Measurements from ENCODE around the gene TOP1.
A peak's percentile ranks its signal among the peaks of the same experiment; 100 is the strongest.

The TOP1 gene

DNA sequence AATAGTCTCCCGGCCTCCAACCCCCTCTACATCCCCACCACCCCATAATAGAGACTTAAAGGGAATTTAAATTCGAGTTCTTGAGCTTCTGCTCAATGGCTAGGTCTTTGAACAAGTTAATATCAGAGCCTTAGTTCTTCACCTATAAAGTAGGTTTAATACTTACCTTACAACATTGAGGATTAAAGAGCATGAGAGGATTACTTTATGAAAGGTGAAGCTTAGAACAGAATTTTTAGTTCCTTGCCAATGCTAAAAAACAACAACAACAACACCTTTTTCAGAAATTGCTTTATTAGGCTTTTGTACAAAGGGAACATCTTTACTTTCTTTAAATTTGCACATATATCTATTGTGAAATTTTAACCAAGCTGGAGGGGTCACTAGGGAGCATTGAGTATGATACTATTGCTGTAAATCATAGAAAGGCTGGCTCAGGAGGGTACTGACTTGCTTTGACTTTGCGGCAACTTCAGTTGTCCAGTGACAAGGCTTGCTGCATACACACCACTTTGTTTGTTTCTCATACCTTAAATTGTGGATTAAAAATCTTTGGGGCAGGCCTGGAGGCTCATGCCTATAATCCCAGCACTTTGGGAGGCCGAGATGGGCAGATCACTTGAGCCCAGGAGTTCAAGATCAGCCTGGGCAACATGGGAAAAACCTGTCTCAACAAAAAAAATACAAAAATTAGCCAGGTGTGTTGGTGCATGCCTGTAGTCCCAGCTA, 9.7 kb downstream of the TOP1 start:
- DNase-seq = no peak

- DNase-seq = no peak
Observed at GRCh38 chr20:41038878-41039404, 10.3 kb downstream of the TOP1 start.

DNA sequence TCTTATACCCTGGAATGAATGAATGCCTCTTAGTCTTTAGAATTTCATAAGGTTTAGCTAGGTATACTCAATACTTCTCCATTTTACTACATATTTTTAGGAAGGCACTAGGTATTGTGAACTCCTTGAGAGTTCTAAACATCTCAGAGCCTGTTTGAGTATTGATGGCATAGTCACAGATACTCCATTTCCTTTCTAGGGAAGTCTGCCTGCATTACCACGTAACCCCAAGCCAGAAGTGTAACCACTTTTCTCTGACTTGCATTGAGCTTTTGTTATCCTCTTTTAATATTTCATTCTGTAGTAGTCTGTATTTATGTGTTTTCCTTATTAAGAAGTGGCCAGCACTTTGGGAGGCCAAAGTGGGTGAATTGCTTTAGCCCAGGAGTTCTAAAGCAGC, 12.2 kb downstream of the TOP1 start:
- no peak for DNase-seq

- no peak for DNase-seq
Observed at GRCh38 chr20:41041693-41042092, 13.1 kb downstream of the TOP1 start.

DNA sequence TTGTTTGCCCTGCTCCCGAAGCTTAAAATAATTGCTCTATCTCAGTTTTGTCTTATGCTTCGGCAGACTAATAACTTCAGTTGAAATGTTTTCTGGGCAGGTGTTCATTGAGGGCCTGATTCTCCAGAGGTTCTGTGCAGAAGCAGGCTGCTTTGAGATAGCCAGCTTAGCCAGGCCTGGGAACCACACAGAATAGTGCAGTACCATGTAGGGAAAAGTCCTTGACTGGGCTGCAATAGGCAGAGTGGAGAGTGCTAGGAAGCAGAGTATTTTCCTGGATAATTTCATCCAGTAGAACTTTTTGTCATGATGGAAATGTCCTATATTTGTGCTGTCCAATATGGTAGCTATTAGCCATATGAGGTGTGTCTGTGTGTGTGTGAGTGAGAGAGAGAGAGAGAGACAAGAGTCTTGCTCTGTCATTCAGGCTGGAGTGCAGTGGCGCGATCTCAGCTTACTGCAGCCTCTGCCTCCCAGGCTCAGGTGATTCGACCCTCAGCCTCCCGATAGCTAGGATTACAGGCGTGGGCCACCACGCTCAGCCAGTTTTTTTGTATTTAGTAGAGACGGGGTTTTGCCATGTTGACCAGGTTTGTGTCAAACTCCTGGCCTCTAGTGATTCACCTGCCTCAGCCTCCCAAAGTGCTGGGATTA, 15.9 kb downstream of the TOP1 start:
- no peak for DNase-seq

DNA sequence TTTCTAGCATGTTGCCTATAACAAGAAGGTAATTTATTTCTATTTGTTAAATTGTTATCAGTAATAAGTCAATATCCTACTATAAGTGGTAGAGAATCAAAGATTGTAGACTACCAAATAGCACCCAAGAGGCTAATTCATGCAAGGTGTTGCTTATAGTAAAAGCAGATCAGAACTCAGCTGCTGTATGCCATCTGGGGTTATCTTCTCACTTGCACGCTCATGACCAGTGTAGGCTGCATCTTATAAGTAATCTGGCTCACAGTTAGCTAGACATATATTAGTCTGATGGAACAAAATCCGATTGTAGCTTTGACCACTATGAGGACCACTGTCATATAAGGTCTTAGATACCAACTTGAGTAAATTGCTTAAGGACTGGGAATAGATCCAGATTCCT, 17.0 kb downstream of the TOP1 start:
- no peak for DNase-seq

GRCh38 chr20:41046716-41047115, 18.1 kb downstream of the TOP1 start:
- no peak for DNase-seq

DNA sequence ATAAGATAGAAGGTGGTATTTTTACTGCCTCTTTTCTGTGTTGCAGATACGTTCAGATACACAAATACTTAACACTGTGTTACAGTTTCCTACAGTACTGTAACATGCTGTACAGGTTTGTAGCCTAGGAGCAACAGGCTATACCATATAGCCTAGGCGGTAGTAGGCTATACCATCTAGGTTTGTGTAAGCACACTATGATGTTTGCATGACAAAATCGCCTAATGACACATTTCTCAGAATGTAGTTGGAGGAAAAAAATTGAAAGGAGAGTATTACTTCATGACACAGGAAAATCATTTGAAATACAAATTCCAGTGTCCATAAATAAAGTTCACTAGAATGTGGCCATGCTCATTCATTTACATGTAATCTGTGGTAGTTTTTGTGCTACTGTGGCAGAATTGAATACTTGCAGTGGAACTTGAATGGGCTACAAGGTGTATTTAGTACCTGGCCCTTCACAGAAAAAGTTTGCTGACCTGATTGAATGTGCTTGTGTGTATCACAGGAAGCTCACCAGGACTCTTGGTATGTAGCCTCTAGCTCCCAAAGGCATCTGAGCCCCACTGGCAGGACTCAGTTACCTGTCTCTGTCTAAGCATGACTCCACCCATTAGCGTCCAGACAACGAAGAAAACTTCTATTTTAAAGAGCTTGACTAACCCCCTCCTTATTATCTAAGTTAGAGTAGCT, 18.8 kb downstream of the TOP1 start:
- DNase-seq = no peak

DNA sequence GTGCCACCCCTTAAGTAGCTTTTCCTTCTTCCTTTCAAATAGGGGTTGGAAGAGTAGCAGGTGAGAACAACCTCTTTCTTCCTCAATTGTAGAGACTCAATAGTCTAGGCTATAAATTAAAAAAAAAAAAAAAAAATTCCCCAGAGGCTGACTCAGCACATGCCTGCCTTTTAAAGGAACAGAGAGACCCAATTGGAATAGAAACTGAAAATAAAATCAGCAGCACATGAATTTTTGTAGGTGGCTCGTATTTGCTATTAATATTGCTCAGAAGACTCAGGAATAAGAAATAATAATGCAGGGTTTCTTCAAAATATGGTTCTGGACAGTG, 19.3 kb downstream of the TOP1 start:
- no peak for DNase-seq

GRCh38 chr20:41048461-41049301, 20.1 kb downstream of the TOP1 start:
- peak; percentile 63 for DNase-seq

DNA sequence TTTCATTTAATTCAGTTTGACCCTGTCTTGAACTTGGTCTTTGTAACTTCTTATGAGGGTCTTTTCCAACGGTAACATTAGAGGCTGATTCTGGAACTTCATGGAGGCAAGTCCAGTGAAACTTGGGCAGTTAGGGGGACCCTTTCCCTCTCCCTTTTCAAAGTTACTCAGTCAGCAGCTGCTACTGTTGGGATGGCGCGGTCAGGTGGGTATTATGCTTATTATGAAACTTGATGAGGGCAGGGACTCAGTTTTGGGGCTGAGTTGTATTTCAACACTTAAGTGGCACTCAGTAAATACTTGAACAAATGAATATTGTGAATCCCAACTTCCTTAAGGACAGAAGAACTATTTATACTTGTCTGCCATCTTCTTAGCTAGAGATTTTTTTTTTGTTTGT, 20.8 kb downstream of the TOP1 start:
- DNase-seq = no peak

GRCh38 chr20:41050361-41051008, 21.9 kb downstream of the TOP1 start:
- DNase-seq = no peak

GRCh38 chr20:41051009-41051825, 22.6 kb downstream of the TOP1 start:
- no peak for DNase-seq

GRCh38 chr20:41052742-41053419, 24.3 kb downstream of the TOP1 start:
- DNase-seq = no peak

DNA sequence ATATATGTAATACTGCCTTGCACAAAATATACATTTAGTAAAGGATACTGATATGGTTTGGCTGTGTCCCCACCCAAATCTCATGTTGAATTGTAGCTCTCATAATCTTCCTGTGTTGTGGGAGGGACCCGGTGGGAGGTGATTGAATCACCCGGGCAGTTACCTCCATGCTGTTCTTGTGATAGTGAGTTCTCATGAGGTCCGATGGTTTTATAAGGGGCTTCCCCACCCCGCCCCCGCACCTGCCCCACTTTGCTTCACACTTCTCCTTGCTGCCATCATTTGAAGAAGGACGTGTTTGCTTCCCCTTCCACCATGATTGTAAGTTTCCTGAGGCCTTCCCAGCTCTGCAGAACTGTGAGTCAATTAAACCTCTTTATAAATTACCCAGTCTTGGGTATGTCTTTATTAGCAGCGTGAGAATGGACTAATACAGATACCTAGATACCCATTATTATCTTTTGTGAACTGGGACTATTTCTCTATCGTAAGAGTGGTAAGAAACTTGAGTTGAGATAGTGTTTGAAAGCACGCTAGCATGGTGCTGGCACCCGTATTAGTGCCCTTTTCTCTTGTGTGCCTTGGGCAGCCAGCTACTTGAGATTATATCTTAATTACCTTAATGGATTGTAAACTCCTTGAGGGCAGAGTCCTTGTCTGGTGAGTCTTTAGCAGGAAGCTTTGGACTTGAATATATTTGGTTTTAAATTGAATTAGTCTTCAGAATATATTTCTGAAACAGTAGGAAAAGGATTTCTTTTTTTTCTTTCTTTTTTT, 25.6 kb downstream of the TOP1 start:
- DNase-seq = no peak

GRCh38 chr20:41054847-41055230, 26.2 kb downstream of the TOP1 start:
- no peak for DNase-seq

DNA sequence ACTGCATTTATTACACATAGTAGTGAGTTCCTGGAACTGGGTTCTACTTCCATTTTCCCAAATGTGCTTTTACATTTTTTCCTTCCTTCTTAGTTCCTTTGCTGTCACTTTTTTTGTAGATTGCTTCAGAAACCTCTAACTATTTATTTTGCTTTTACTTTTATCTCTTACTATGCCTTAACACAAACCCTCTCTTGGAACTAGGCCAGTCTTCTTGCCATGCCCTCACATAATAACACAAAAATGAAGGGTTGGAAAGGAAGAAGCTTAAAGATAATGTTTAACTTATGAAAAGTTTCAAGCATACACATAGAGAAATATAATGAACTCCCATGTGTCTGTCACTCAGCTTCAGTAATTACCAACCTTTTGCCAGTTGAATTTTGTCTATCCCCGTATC, 27.1 kb downstream of the TOP1 start:
- DNase-seq = no peak

DNA sequence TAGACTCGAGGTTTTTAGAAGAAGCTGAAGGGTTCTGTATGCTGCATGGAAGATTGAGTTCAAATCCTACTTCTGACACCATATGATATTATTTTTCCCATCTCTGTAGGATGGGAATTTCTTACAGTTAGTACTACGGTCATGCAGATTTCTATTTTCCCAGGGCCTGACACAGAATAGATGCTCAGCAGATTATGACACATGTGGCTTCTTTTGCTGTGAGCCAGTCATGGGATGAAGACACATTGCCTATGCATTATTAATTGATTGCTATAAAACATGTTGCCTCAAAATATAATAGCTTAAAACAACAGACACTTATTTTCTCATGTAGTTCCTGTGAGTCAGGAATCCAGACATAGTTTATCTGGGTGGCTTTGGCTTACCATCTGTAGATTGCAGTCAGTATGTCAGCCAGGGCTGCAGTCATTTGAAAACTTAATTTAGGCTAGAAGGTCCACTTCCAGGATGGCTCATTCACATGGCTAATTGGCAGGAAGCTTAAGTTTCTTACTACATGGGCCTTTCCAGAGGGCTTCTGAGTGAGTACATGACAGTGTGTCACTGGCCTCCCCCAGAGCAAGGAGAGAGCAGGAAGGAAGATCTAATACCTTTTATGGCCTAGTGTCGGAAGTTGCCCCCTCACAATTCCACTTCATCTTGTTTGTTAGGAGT, 29.5 kb downstream of the TOP1 start:
- no peak for DNase-seq
